ENCODE measurements around the gene C10orf105. TPM values are rescaled to one million over a fixed set of nuclear protein-coding genes. Genes with fewer than 3 reads are reported as not detected.

The C10orf105 gene, protein sequence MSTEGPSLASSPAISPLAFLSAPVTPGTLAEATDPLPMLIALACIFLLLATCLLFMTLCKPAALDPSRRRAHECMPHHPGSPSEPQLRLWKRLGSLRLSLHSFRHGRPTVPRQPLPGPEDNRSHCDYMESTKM
- under 1 TPM; 0.25 to 0.51 (median 0.42) TPM for polyA plus RNA-seq (ENCODE audit: insufficient read depth in 1 of 5, insufficient read length in 5 of 5, low replicate concordance in 1 of 5)
- long read RNA-seq, donor 1 = 0 reads
- long read RNA-seq, donor 2 = 0 reads
- long read RNA-seq, donor 3 = 0 reads
- long read RNA-seq, donor 4 = 0 reads
- long read RNA-seq, donor 5 = 0 reads
- long read RNA-seq, donor 6 = 0 reads
- long read RNA-seq, donor 7 = 0 reads
- long read RNA-seq, donor 8 = 0 reads

DNA sequence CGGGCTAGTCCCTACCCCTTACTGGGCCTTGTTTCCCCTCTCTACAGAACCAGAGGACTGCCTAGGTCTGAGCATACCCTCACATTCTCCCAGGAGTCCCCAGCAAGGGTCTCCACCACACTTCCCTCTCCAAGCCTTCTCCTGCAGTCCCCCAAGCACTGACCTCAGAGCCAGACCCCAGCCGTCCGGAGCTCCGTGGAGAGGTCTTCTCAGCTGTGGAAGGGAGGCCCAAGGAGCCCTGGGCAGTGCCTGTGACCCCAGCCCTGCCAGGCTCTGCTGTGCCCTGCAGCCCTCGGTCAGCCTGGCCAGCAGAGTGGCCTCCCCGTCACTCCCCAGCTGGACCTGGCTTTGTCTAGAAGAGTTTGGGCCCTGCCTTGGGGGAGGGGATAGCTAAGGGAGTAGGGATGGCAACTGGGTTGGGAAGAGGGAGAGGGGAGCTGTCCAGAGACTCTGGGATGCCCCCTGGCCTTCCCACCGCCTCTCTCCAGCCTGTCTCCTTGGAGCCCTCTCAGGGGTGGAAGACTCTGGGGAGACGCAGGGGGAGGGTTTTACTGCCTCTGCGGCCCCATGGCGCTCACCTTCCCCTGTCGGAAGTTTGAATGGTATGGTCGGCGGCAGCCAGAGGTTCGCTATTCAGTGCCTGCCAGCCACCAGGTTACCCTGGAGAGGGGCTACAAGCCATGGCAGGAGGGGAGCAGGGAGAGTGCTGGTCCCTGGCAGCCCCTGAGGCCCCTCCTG lies at the start of gene C10orf105:
Gene C10orf105, minus strand, starts transcription at position 315 of the 738 bp plus-strand sequence. CDS start 3,441 bp downstream, outside the sequence.
- DNase-seq = no peak

- DNase-seq = no peak
These were observed 48.0 kb upstream of the C10orf105 start for GRCh38 chr10:71767420-71768035.

- DNase-seq = no peak
These were observed 47.3 kb upstream of the C10orf105 start for GRCh38 chr10:71766717-71767419.

DNA sequence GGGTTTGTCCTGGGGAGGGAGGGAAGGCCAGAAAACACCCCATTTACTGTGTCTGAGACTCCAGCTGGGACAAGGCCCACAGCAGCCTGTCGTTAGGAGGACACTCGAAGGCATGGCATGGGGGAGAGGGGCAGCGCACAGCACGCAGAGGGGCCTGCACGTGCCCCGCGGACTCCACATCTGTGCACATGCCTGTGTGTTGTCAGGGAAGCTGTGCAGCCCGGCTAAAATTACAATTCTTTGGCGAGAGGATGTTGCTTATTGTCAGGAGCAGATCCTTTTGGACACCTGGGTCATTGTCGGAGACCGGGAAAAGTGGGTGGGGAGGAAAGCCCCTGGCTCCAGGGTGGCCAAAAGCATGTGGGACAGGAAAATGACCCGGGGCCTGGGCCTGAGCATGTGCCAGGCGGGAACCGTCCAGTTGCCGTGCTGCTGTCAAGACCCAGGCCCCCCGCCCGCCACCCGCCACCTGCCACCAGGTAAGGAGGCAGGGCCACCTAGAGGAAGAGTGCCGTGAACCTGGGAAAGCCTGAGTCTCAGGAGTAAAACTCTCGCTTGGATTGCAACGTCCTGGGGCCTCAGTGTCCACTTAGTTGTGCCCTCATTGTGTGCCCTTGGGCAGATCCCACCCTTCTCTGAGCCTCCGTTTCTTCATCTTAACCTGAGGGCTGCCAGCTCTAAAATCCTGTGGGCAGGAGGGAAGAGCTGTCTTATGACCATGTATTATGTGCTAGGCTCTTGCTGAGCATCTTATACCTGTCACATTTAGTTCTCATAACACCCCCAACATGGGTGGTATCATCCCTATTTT lies 46.5 kb upstream of the C10orf105 start:
- no peak for DNase-seq

GRCh38 chr10:71765176-71765904 lies 45.8 kb upstream of the C10orf105 start:
- no peak for DNase-seq

DNA sequence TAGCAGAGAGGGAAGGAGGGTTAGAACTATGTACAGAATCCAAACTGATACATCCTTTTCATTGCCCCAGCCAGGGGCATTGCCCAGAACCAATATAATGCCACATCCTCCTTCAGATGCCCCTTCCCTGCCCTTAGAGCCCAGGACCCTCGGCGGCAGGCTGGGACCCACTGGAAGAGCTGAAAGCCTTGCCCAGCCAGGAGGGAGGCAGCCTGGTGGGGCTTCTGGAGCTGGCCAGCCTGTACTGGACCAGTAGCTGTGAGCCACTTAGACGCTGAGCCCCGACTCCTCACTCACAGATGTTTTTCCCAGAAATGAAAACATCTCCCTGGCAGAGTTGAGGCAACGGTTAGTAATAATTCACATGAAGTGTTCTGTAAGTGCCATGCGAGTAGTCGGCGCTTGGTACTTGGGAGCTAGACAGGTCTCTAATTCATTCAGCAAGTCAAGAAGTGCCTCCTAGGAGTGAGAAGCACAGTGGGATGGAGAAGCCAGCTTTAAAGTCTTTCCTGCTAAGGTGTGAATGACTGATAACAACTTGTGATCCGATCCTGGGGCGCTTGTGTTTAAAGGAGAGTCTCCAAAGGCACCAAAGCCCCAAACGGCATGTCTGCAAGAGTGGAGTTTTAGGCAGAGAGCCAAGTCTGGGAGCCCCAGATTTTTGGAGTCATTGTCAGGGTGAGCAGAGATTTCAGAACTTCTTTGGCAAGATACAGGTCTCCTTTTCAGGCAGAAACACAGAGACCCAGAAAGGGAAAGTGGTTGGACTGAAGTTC lies 44.0 kb upstream of the C10orf105 start:
- no peak for DNase-seq

DNA sequence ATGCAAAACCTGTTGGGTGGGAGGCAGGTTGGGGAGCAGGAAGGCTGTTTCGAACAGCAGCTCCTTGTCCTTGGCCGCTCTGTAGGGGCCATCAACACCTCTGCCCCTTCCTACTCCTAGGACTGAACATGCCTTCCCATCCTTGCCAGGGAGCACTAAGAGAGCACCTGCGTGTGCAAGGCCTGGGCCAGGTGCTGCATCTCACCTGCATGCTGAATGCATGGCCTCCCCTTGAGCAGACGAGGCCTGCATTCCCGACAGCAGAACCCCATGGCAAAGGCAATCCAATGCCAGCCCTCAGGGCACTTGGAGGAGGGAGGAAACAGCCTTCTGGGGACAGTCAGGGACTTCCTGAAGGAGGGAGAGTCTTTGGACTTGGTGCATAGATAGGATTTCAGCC lies 42.7 kb upstream of the C10orf105 start:
- DNase-seq = no peak

DNA sequence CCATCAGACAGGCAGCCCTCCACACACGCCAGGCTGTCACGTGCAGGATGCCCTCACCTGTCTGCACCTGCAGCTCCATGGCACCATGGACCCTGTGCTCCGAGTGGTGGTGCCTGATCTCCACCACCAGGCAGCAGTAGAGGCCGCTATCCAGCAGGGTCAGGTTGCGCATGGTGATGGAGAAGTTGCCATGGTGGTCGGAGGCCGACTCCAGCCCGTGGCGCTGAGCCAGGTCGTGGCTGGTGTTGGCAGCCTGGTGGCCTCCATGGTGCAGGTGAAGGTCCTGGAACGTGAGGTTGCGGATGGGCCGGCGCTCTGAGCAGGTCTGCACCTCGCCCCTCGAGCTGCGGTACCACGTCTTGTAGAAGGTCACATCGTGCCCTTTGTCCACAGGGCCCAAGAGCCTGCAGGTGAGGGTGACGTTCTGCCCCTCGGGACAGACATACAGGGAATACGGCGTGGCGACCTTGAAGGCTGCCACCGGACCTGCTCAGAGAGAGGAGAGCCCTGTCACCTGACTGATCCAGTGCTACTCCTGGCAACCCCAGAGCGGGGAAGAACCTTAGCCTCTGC lies 42.0 kb upstream of the C10orf105 start:
- DNase-seq = no peak

- no peak for DNase-seq
These were observed 41.5 kb upstream of the C10orf105 start for GRCh38 chr10:71761105-71761511.

DNA sequence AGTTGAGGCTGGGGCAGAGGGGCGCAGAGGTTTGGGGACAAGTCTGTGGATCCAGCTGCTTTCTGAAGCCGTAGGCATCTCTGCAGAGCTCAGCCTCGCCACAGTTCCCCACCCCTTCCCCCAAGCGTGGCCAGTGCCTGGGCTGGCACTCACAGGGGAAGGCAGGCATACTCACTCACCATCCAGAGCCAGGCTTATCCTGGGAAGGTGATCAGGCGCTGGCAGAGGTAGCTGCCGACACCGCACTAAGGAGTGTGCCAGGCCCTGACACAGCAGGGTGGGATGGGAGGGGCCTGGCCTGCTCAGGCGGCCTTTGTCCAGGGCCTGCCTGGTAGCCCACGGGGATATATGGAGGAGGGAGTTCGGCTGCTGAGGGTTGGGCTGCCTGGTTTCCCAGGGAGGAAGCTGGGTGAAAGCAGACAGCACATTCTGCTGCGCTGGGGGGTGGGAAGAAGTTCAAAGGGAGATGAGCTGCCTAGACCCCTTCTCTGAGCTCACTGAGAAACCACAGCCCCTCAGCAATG lies 37.9 kb upstream of the C10orf105 start:
- no peak for DNase-seq

GRCh38 chr10:71756311-71757191 lies 37.0 kb upstream of the C10orf105 start:
- DNase-seq = peak in 1 of 2 donors; percentile 53

DNA sequence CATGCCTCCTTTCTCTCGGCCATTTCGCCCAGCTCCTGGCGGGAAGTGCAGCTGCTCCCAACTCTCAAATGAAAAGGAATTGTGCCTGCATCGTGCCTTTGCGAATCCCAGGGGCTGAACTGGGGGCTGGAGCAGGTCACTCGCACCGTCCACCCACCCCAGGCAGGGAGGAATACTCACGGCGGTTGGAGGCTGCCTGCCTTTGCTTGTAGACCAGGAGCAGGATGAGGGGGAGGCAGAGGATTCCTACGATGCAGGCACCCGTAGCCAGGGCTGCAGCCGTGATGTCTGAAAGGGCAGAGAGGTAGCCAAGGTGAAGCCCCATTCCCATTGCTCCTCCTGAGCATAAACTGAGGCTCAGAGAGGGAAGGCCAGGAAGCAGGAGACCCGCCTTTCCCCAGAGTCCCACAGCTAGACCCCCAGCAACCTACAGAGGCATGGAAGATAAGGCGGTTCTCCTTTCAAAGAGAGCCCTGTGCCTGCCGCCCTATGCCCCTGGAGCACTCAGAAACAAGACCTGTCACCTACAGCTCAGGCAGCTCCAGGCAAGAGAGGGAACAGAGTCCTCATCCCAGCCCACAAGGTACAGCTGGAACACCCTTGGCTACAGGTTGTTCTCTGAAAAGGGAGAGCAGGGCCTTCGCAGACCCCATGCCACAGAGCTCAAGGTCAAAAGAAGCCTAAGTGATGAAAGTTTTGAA lies 35.8 kb upstream of the C10orf105 start:
- DNase-seq = no peak

DNA sequence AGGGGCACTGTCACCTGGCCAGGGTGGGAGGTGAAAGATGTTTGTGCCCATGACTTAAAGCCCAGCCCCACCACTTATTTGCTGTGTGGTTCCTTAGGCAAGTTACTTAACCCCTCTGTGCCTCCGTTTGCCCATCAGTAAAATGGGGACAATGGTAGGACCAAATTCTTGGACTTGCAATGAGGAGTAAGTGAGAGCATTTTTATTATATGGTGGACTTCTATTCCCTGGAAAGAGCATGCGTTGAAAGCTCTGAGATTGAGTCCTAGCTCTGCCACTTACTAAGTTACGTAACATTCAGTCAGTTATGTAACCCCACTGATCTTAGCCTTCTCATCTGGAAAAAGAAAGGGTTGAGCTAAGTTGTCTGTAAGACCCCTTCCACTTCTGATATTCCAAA lies 35.0 kb upstream of the C10orf105 start:
- no peak for DNase-seq

- no peak for DNase-seq
These were observed 34.5 kb upstream of the C10orf105 start for GRCh38 chr10:71753960-71754505.

GRCh38 chr10:71753091-71753959 lies 33.7 kb upstream of the C10orf105 start:
- DNase-seq = no peak
